ENCODE measurements around the gene GLP1R.

GLP1R gene

GRCh38 chr6:39063526-39063925 lies 14.9 kb downstream of the GLP1R start:
- DNase-seq: no peak

DNA sequence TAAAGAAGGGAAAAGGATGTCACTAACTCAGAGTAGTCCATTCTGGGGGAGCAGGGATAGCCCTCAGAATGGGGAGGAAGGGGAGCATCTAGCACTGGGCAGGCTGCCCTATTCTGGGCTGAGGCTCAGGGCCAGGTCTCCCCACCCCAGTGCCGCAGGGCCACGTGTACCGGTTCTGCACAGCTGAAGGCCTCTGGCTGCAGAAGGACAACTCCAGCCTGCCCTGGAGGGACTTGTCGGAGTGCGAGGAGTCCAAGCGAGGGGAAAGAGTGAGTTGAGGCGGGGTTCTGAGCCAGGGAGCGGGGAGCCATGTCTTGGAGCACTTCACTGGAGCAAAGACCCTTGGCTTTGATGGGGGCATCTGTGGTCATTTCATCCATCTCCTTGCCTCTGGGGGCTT lies 17.0 kb downstream of the GLP1R start:
- DNase-seq: no peak

- DNase-seq: no peak
Measured at GRCh38 chr6:39068391-39068790, 19.8 kb downstream of the GLP1R start.

DNA sequence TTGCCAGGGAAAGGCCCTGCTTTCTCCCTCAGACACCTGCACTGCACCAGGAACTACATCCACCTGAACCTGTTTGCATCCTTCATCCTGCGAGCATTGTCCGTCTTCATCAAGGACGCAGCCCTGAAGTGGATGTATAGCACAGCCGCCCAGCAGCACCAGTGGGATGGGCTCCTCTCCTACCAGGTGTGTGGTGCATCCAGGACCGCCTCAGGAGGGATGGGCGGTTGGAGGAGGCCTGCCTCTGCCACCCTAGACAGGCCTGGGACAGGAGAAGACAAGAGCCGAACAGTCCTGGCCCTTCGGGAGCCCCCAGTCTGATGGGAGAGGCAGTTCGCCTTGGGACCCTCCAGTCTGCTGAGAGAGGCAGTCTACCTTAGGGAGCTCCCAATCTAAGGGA lies 24.2 kb downstream of the GLP1R start:
- no peak for DNase-seq

- DNase-seq: no peak
Measured at GRCh38 chr6:39073471-39074355, 25.1 kb downstream of the GLP1R start.

DNA sequence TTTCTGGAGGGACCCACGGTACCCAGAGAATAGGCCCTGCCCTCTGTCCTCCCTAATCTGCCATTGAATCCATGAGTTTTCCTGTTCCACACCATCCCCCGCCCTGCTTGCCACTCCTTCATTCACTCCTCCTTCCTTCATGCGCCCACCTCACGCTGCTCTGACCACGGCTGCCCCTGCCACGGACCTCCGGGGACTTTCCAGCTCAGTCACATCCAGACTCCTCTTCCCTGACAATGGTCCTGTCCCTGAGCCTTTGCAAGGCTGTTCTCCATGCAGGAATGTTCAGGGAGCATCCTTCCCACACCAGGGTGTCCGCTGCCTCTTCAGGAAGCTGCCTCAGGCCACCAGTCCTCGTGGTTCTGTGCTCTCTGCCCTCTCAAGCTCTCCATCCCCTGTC lies 25.9 kb downstream of the GLP1R start:
- DNase-seq: no peak

DNA sequence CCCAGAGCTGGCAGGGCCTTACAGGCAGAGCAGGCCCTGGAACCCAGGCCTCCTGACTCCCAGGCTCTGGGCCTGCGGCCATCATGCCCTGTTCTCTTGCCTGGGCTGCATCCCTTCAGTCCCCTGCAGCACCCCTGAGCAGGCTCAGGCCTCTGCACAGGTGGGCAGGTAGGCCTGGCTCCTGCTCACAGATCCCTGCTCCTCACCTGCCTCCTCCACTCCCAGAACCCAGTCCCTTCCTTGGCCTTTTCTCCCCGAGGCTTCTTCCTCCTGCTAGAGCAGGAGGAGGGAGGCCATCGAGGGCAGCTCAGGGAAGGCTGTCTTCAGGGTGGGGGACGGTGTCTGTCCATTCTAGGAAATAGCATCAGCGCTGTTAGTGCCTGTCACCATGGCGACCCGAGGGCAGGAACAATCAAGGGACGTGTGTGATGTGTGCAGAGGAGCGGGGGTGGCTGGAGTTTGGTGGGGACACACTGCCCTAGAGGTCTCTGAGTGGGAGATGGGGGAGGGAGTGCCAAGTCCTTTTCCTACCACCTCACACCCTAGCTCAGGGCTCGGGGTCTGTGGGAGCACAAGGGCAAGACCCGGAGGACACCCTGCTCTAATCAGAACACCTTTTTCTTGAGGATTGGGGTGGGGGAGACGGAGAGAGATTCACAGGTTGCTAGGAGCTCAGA lies 26.6 kb downstream of the GLP1R start:
- no peak for DNase-seq

- peak; percentile 21 for DNase-seq
Measured at GRCh38 chr6:39075807-39076622, 27.4 kb downstream of the GLP1R start.

GRCh38 chr6:39076623-39077535 lies 28.3 kb downstream of the GLP1R start:
- DNase-seq: no peak

DNA sequence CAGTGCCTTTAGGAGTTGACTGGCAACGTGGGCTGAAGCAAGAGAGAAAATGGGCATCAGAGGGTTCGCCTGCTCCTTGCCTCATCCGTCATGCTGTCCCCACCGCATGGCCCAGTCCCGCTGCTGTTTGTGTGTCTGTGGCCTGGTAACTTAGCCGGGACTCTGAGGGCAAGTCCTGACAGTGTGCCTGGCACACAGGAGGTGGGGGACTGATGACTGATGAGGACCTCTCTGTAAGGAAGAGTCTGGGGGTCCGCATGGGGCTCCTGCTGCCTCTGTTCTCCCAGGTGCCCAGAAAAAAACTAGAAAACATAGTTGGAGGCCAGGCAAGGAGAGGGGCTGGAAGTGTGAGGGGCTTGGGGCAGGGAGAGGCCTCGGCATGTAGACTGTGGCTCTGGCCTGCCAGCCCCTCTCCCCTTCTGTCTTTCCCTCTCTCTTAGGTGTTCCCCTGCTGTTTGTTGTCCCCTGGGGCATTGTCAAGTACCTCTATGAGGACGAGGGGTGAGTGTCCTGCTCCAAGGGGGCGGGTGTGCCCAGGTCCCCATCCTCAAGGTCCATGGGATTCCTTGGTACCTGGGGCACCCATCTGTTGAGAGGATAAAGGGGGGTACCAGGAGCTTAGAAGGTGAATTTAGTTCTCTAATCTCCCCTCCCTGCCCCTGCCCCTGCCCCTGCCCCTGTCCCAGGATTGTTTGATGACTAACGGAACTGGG lies 29.5 kb downstream of the GLP1R start:
- no peak for DNase-seq

DNA sequence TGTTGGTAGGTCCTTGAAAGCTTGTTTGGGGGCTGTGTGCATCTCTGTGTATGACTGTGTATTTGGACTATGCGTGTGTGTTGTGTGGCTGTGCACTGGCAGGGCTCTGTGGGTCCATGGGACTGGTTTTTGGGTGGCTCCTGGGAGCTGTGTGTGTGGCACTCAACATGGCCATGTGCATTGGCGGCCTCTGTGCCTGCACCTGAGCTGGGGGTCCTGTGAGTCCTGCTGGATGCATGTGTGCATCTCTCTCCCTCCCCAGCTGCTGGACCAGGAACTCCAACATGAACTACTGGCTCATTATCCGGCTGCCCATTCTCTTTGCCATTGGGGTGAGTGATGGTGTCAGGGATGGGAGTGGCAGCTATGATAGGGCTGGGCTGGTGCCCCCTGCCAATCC lies 30.1 kb downstream of the GLP1R start:
- no peak for DNase-seq

GRCh38 chr6:39079197-39080125 lies 30.9 kb downstream of the GLP1R start:
- DNase-seq: no peak

DNA sequence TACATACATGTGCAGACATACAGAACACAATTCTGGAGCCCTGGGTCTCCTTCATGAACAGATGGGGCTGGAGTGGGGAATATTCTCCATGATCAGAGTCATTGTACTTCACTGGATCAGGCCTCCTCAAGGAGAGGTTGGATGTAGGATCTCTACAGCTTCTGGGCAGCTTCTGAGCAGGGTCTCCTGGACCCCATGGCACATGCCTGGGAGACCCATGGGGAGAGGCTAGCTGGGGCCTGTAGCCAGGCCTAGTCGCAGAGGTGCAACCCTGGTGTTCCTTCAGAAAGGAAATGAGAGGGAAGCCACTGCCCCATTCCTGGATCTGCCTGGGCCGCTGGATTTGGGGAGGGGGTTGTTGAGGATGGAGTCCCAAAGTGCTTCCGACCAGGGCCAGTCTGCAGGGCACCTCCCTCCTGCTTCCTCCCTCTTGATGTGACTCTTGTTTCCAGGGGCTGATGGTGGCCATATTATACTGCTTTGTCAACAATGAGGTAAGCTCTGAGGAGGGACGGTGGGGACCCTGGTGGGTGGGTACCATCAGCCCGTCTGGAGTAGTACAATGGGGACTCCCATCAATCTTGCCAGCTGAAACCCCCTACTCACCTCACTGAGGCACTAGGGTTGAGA lies 31.8 kb downstream of the GLP1R start:
- DNase-seq: no peak

DNA sequence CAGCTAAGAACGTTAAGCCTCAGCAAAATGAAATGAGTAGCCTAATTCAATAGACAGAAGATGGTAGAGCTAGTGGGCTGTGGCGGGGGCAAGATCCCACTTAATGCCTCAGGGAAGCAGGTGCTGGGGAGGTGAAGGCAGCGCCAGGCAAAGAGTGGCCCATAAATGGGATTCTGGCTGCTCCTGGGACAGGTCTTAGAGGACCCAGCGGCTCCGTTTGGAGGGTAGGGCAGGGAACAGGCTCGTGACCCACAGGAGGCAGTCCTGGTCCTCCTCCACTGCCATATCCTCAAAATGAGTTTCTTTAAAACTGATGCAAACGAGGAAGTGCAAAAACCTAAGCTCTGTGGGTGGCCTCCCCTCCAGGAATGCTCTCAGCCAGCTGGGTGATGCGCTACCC lies 33.7 kb downstream of the GLP1R start:
- no peak for DNase-seq

- DNase-seq: peak; percentile 10
Measured at GRCh38 chr6:39083231-39083634, 34.7 kb downstream of the GLP1R start.

- DNase-seq: no peak
Measured at GRCh38 chr6:39084506-39084905, 35.9 kb downstream of the GLP1R start.

DNA sequence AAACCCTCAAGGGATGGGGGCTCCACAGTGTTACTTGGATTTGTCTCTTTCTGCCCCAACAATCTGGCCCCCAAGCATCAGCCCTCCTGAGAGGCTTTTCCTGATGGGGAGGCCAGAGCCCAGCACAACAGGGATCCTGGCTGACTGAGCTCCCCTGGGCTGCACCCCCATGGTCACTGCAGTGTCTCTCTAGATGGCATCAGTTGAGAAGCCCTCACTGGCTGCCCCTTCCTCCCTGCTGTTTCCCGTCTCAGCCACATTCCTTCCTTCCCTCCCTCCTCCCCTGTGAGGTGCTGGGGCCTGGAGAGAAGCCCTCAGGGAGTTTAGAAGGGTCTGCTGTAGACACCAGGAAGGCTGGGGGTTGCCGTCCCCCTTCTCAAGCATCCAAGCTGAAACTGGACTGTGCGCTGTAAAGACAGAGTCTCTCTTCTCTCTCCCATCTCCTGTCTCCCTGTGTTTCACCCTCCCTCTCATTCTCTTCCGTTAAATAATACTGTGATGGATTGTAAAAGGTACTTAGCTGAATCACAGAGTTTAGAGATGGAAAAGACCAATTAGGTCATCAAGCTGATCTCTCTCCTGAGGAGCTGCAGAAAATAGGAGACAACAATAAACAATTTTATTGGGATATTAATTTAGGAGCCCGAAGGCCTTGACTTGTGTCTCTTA lies 36.7 kb downstream of the GLP1R start:
- no peak for DNase-seq

- peak; percentile 72 for DNase-seq
Measured at GRCh38 chr6:39086294-39086693, 37.7 kb downstream of the GLP1R start.

GRCh38 chr6:39086711-39087110 lies 38.1 kb downstream of the GLP1R start:
- DNase-seq: no peak

Measured in activated CD4-positive, alpha-beta T cell treated with anti-CD3 and anti-CD28 coated beads, Interleukin-10, Interleukin-2, amounts not matched to agents 100 ng/mL and 50 ng/mL, durations not matched to agents 16 hours and 8 hours (primary cell).